ENCODE measurements around the gene CPED1. TPM values are rescaled to one million over a fixed set of nuclear protein-coding genes. Genes with fewer than 3 reads are reported as not detected.

CPED1 gene
- total RNA-seq, 1 experiment from 2014 or later = 0.13 TPM

GRCh38 chr7:121164247-121164646 is 175.7 kb downstream of the CPED1 start:
- Histone ChIP-seq H4K20me1 (ENCODE audit: control insufficient read depth, insufficient read depth, insufficient read length) (no peaks in the 10 kb centered on the region), H2BK5ac (ENCODE audit: insufficient read length, low read length) (no peak overlapping the region), H3K9me3 (ENCODE audit: control insufficient read depth, low read depth, low read length) (no peaks in the 10 kb centered on the region), H3K27me3 (ENCODE audit: insufficient read depth, low read length) (no peaks in the 10 kb centered on the region), H3K23me2 (ENCODE audit: insufficient read length, low read depth, low read length, poor library complexity, severe bottlenecking) (no peaks in the 10 kb centered on the region), H3K79me1 (ENCODE audit: insufficient read depth, low read depth, low read length, poor library complexity, severe bottlenecking) (no peaks in the 10 kb centered on the region), H3K4me2 (ENCODE audit: insufficient read depth, insufficient read length, low read length) (no peak overlapping the region), H3T11ph (ENCODE audit: low read length) (no peak overlapping the region), H3K18ac (ENCODE audit: insufficient read length, low read depth, low read length) (no peak overlapping the region), H3K27ac (ENCODE audit: insufficient read length, low read depth, low read length) (no peak overlapping the region), H4K91ac (ENCODE audit: insufficient read length, low read depth, low read length) (no peak overlapping the region), H3K56ac (ENCODE audit: insufficient read length, low read depth, low read length) (no peak overlapping the region), H3K23ac (ENCODE audit: insufficient read length, low read depth, low read length) (no peak overlapping the region), H3K4ac (ENCODE audit: low read depth, low read length) (no peak overlapping the region), H2BK12ac (ENCODE audit: insufficient read length, low read depth, low read length) (no peak overlapping the region), H2AK5ac (ENCODE audit: insufficient read length, low read length) (no peak overlapping the region), H4K5ac (ENCODE audit: insufficient read length, low read depth, low read length) (no peak overlapping the region), H3K14ac (ENCODE audit: insufficient read depth, low read length) (no peak overlapping the region), H2BK120ac (ENCODE audit: low read depth, low read length, poor library complexity, severe bottlenecking) (no peak overlapping the region), H4K8ac (replicated peaks; ENCODE audit: insufficient read length, low read depth, low read length) (no peak overlapping the region), H2AFZ (ENCODE audit: low read length) (no peak overlapping the region), H2BK15ac (ENCODE audit: low read depth, low read length) (no peak overlapping the region), H3K4me1 (ENCODE audit: insufficient read depth, low read length) (no peaks in the 10 kb centered on the region), H2BK20ac (ENCODE audit: low read depth, low read length, poor library complexity, severe bottlenecking) (no peak overlapping the region), H3K9ac (ENCODE audit: extremely low read depth, insufficient read length, low read length) (no peak overlapping the region), H3K79me2 (ENCODE audit: insufficient read depth, low read length) (no peaks in the 10 kb centered on the region)
- Mint-ChIP-seq H3K4me3 (no peak overlapping the region), H3K27ac (peak overlapping the region in 2 of 3 experiments; percentile 16 to 54; a peak in 2 of 7 replicates), H3K36me3 (ENCODE audit: insufficient read depth in 1 of 3, low read depth in 3 of 3) (no peaks in the 10 kb centered on the region), H3K4me1 (peaks cover 8 to 9% of the 10 kb centered on the region in 2 experiments; a peak in 3 of 4 replicates), H3K27me3 (ENCODE audit: low read depth) (peaks cover 1% of the 10 kb centered on the region; the same call in 1 of the 2 replicates), H3K9me3 (no peaks in the 10 kb centered on the region; a peak in 1 of 5 replicates)
- WGBS (ENCODE audit: extremely low coverage, insufficient read length, low lambda C conversion rate) = no CpG with 5 or more reads among the region's 3 CpGs
- DNase-seq = no peak
- TF ChIP-seq CTCF (conservative IDR thresholded peaks at IDR 0.05) = no peak

Measured in H9 (cell line).